SK-N-SH treated with all-trans-retinoic acid at 6 μM for 48 hours (cell line): ENCODE results near the gene CAMSAP3.

Experiments used
- ATAC-seq: fragments of 200-7000 bp; cut with Tn5 transposase; 3 replicates; pipeline ENCODE4 v1.9.1; 2020; ENCODE audit warnings: mild to moderate bottlenecking, moderate library complexity
- ARNTL ChIP-seq: fragments of 450-650 bp; formaldehyde crosslinking; IDR thresholded peaks from 2 replicates; pipeline ENCODE4 v1.5.0; 2020; ENCODE audit warnings: low read depth, mild to moderate bottlenecking, moderate library complexity, borderline replicate concordance
- BACH2 ChIP-seq: fragments of 250-450 bp; sonication (Bioruptor Pico); IDR thresholded peaks from 2 replicates; pipeline ENCODE4 v1.9.0; 2021; ENCODE audit warnings: mild to moderate bottlenecking, borderline replicate concordance
- CREB5 ChIP-seq: fragments of 250-450 bp; sonication (Bioruptor Pico); IDR thresholded peaks from 2 replicates; pipeline ENCODE4 v1.5.1; 2020; ENCODE audit warnings: low read depth, mild to moderate bottlenecking, moderate library complexity
- CSDC2 ChIP-seq: fragments of 250-450 bp; sonication (Bioruptor Pico); IDR thresholded peaks from 2 replicates; pipeline ENCODE4 v1.5.0; 2020; ENCODE audit warnings: mild to moderate bottlenecking, moderate library complexity
- CSRNP3 ChIP-seq: fragments of 250-450 bp; sonication (Bioruptor Pico); IDR thresholded peaks from 2 replicates; pipeline ENCODE4 v1.5.1; 2021; ENCODE audit warnings: mild to moderate bottlenecking, moderate library complexity
- ESRRG ChIP-seq: fragments of 250-450 bp; sonication (Bioruptor Pico); IDR thresholded peaks from 2 replicates; pipeline ENCODE4 v1.6.1; 2021; ENCODE audit warnings: mild to moderate bottlenecking
- GLIS3 ChIP-seq: fragments of 250-450 bp; sonication (Bioruptor Pico); IDR thresholded peaks from 2 replicates; pipeline ENCODE4 v1.5.0; 2020; ENCODE audit warnings: mild to moderate bottlenecking, moderate library complexity
- ISL1 ChIP-seq: fragments of 250-450 bp; sonication (Bioruptor Pico); IDR thresholded peaks from 2 replicates; pipeline ENCODE4 v2.1.2; 2022; ENCODE audit warnings: mild to moderate bottlenecking, moderate library complexity
- OSR1 ChIP-seq: fragments of 250-450 bp; sonication (Bioruptor Pico); IDR thresholded peaks from 2 replicates; pipeline ENCODE4 v1.8.0; 2022; ENCODE audit warnings: moderate library complexity, mild to moderate bottlenecking, inconsistent platforms
- PATZ1 ChIP-seq: fragments of 250-450 bp; sonication (Bioruptor Pico); IDR thresholded peaks from 2 replicates; pipeline ENCODE4 v1.8.0; 2020; ENCODE audit warnings: mild to moderate bottlenecking, moderate library complexity, borderline replicate concordance
- POU6F1 ChIP-seq: fragments of 250-450 bp; sonication (Bioruptor Pico); IDR thresholded peaks from 2 replicates; pipeline ENCODE4 v1.8.0; 2021; ENCODE audit warnings: low read depth, mild to moderate bottlenecking, moderate library complexity, borderline replicate concordance
- PPARA ChIP-seq: fragments of 250-450 bp; sonication (Bioruptor Pico); IDR thresholded peaks from 2 replicates; pipeline ENCODE4 v1.5.0; 2020; ENCODE audit warnings: mild to moderate bottlenecking, borderline replicate concordance
- RARB ChIP-seq: fragments of 250-450 bp; sonication (Bioruptor Pico); IDR thresholded peaks from 2 replicates; pipeline ENCODE4 v1.8.0; 2021; ENCODE audit warnings: mild to moderate bottlenecking, moderate library complexity
- SNAI2 ChIP-seq: fragments of 250-450 bp; sonication (Bioruptor Pico); IDR thresholded peaks from 2 replicates; pipeline ENCODE4 v1.5.0; 2020; ENCODE audit warnings: mild to moderate bottlenecking, moderate library complexity
- TCF4 ChIP-seq: fragments of 250-450 bp; sonication (Bioruptor Pico); IDR thresholded peaks from 2 replicates; pipeline ENCODE4 v1.8.0; 2021; ENCODE audit warnings: mild to moderate bottlenecking, moderate library complexity, borderline replicate concordance
- TOX ChIP-seq: fragments of 250-450 bp; sonication (Bioruptor Pico); IDR thresholded peaks from 2 replicates; pipeline ENCODE4 v1.8.0; 2021; ENCODE audit warnings: mild to moderate bottlenecking, moderate library complexity, borderline replicate concordance
- TSHZ2 ChIP-seq: fragments of 250-450 bp; sonication (Bioruptor Pico); IDR thresholded peaks from 2 replicates; pipeline ENCODE4 v1.5.0; 2020; ENCODE audit warnings: mild to moderate bottlenecking, moderate library complexity
- ZC3H10 ChIP-seq: fragments of 250-450 bp; sonication (Bioruptor Pico); IDR thresholded peaks from 2 replicates; pipeline ENCODE4 v1.5.1; 2021; ENCODE audit warnings: mild to moderate bottlenecking, moderate library complexity
- ZFP3 ChIP-seq: fragments of 250-450 bp; sonication (Bioruptor Pico); IDR thresholded peaks from 2 replicates; pipeline ENCODE4 v1.5.0; 2020; ENCODE audit warnings: mild to moderate bottlenecking, moderate library complexity
- ZFP30 ChIP-seq: fragments of 450-650 bp; formaldehyde crosslinking; IDR thresholded peaks from 2 replicates; pipeline ENCODE4 v1.5.0; 2022; ENCODE audit warnings: mild to moderate bottlenecking, moderate library complexity
- ZNF565 ChIP-seq: fragments of 450-650 bp; formaldehyde crosslinking; conservative IDR thresholded peaks from 2 replicates; pipeline ENCODE4 v1.5.0; 2020; ENCODE audit warnings: low read depth, mild to moderate bottlenecking, moderate library complexity
- ZNF70 ChIP-seq: fragments of 450-650 bp; formaldehyde crosslinking; IDR thresholded peaks from 2 replicates; pipeline ENCODE4 v1.5.0; 2020; ENCODE audit warnings: mild to moderate bottlenecking, moderate library complexity
- ZNF8 ChIP-seq: fragments of 450-650 bp; formaldehyde crosslinking; IDR thresholded peaks from 2 replicates; pipeline ENCODE4 v1.5.0; 2020; ENCODE audit warnings: mild to moderate bottlenecking, moderate library complexity

Gene CAMSAP3

GRCh38 chr19:7606289-7606688, 10.6 kb downstream of the CAMSAP3 start:
- ATAC-seq = no peak
- TF ChIP-seq PATZ1 (CRISPR knock-in tag) (no peak), CSDC2 (no peak), OSR1 (CRISPR knock-in tag) (no peak), SNAI2 (CRISPR knock-in tag) (no peak), ZFP3 (CRISPR knock-in tag) (no peak), BACH2 (CRISPR knock-in tag) (no peak), PPARA (CRISPR knock-in tag) (no peak), RARB (CRISPR knock-in tag) (no peak), TCF4 (CRISPR knock-in tag) (no peak), ZNF70 (no peak), TSHZ2 (CRISPR knock-in tag) (no peak), ESRRG (CRISPR knock-in tag) (no peak), TOX (CRISPR knock-in tag) (no peak), GLIS3 (CRISPR knock-in tag) (no peak), ZFP30 (no peak), ISL1 (no peak)
- TF ChIP-seq, all 23 proteins: peak for 0

- TF ChIP-seq POU6F1 (CRISPR knock-in tag) (no peak), ZFP30 (no peak), ARNTL (CRISPR knock-in tag) (no peak), TOX (CRISPR knock-in tag) (no peak), TCF4 (CRISPR knock-in tag) (no peak), CSDC2 (no peak), ZC3H10 (CRISPR knock-in tag) (no peak), OSR1 (CRISPR knock-in tag) (no peak), PPARA (CRISPR knock-in tag) (no peak), ISL1 (no peak), CREB5 (CRISPR knock-in tag) (no peak), RARB (CRISPR knock-in tag) (no peak), ZNF70 (no peak), ESRRG (CRISPR knock-in tag) (no peak), ZNF8 (CRISPR knock-in tag) (no peak), ZFP3 (CRISPR knock-in tag) (no peak), CSRNP3 (CRISPR knock-in tag) (no peak), SNAI2 (CRISPR knock-in tag) (no peak), ZNF565 (CRISPR knock-in tag) (no peak), PATZ1 (CRISPR knock-in tag) (no peak)
- no peak for ATAC-seq
Measured at GRCh38 chr19:7607212-7607873, 11.7 kb downstream of the CAMSAP3 start.
